GM18511 (cell line): ENCODE data around the gene ACTR3C.
"Not testable (repeated sequence)": the region's sequence is repeated elsewhere in the genome, so short reads cannot be mapped to it uniquely, and the experiment has no call there.

ENCODE experiments used
- ATAC-seq: cut with Tn5 transposase; IDR thresholded peaks from one replicate; pipeline ENCODE4 v1.9.1; 2021; ENCODE audit warnings: mild to moderate bottlenecking, moderate library complexity; ENCODE audit not compliant: unreplicated experiment

The ACTR3C gene

GRCh38 chr7:150219941-150220658 is 103.2 kb downstream of the ACTR3C start:
- not testable (repeated sequence) for ATAC-seq

GRCh38 chr7:150206848-150207247 is 116.5 kb downstream of the ACTR3C start:
- not testable (repeated sequence) for ATAC-seq

GRCh38 chr7:150205866-150206265 is 117.5 kb downstream of the ACTR3C start:
- not testable (repeated sequence) for ATAC-seq

- ATAC-seq: not testable (repeated sequence)
Observed at GRCh38 chr7:150204577-150204976, 118.8 kb downstream of the ACTR3C start.

- ATAC-seq: not testable (repeated sequence)
Observed at GRCh38 chr7:150202894-150203293, 120.5 kb downstream of the ACTR3C start.
